ENCODE results near the gene CPNE5. TPM values are rescaled to one million over a fixed set of nuclear protein-coding genes. Genes with fewer than 3 reads are reported as not detected.

The CPNE5 gene
- total and polyA plus RNA-seq, 4 donors: 0.93 to 5.2 (median 3.8) TPM

DNA sequence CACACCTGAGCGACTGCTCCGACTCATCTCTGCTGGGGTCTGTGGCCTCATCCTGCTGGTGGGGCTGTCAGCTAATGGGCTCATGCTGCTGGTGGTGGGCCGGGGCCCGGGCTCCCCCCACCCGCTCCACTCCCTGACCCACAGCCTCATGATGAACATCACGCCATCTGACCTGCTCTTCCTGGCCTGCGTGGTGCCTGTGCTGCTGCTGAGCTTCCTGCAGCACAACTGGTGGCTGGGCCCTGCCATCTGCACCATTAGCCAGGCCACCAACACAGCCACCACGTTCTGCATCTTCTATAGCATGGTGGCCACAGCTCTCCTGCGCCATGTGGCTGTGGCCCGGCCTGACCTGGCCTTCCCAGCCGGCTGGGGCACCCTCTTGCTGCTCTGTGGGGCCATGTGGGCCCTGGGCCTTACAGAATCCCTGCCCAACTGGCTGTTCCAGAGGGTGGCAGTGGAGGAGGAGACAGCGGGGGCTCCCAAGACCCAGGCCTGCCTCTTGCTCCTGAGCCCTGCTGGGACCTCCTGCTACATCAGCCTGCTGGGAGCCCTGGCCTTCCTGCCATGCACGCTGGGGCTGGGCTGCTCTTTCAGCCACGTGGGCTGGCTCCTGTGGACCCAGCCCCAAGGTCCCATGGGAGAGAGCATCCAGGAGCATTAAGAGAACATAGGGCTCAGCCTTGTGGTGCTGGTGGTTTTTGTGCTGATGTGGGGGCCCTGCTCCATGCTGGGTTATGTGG, 102.0 kb downstream of the CPNE5 start:
- no peak for ATAC-seq (ENCODE audit: insufficient read depth, low FRiP score)
- H3K4me3 ChIP-seq: no peak overlapping the region
- no peaks in the 10 kb centered on the region for H3K9me3 ChIP-seq (ENCODE audit: control insufficient read depth in 4 of 4, insufficient read depth in 3 of 4, low read length in 3 of 4)
- TF ChIP-seq, protein P1, sequence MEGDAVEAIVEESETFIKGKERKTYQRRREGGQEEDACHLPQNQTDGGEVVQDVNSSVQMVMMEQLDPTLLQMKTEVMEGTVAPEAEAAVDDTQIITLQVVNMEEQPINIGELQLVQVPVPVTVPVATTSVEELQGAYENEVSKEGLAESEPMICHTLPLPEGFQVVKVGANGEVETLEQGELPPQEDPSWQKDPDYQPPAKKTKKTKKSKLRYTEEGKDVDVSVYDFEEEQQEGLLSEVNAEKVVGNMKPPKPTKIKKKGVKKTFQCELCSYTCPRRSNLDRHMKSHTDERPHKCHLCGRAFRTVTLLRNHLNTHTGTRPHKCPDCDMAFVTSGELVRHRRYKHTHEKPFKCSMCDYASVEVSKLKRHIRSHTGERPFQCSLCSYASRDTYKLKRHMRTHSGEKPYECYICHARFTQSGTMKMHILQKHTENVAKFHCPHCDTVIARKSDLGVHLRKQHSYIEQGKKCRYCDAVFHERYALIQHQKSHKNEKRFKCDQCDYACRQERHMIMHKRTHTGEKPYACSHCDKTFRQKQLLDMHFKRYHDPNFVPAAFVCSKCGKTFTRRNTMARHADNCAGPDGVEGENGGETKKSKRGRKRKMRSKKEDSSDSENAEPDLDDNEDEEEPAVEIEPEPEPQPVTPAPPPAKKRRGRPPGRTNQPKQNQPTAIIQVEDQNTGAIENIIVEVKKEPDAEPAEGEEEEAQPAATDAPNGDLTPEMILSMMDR (IDR thresholded peaks at IDR 0.05; ENCODE audit: control extremely low read depth, extremely low read depth): no peak
- H3K9ac ChIP-seq (ENCODE audit: insufficient read depth in 1 of 2, low read length in 2 of 2): no peak overlapping the region
- WGBS, 2 donors: 96% methylated on average over 14 of the region's 14 CpGs
- no peaks in the 10 kb centered on the region for H3K27me3 ChIP-seq (ENCODE audit: control insufficient read depth in 3 of 3, insufficient read depth in 3 of 3, low read length in 2 of 3)
- H3K36me3 ChIP-seq (ENCODE audit: control insufficient read depth in 4 of 4, insufficient read depth in 4 of 4, low read length in 4 of 4): peaks cover 0 to 2% (median 0%) of the 10 kb centered on the region in 4 donors
- H3K27ac ChIP-seq (ENCODE audit: low read depth in 1 of 2, low read length in 1 of 2): no peak overlapping the region
- DNase-seq: no peak
- peaks cover 0 to 17% (median 7%) of the 10 kb centered on the region in 5 donors for H3K4me1 ChIP-seq (ENCODE audit: control insufficient read depth in 5 of 5, insufficient read depth in 5 of 5, low read length in 5 of 5)

DNA sequence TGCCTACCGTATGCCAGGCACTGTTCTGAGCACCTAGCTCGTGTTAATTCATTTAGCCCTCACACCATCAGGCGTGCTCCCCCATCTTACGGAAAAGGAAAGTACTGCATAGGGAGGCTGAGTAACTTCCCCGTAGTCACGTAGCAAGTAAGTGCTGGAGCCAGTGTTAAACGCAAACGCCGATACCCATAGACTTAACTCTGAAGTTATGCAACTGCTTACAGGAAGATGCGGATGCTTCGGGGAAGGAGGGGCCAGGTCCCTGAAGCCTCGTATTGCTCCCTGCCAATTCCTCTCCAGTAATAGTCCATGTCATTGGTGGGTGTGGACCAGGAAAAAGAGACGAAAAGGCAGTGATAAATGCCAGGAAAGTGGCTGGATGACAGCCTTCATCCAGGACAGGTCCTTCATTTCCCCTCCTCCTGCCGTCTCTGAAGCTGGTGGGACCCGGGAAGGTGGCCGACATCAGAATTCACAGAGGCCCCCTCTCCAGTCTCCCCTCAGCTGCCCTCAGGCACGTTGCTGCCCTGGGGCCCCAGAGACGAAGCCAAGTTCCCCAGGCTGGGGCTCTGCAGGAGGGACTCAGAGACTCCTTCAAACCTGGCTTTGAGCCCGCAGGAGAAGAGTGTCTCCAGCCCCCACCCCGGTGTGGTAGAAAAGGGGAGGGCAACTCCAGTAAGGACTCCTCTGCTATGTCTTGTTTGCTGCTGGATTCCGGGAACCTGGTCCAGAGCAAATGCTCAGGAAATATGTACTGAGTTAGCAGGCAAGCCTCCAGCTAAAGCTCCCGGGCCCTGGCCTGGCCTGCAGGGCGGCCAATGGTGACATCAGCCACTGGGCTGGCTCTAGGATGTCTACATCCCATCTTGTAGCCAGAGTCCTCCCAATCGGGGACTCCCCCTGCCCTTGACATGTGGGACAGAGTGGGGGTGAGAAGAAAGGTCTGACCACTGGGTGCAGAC, 103.9 kb downstream of the CPNE5 start:
- DNase-seq (peak; percentile 63 to 83 (median 75)), ATAC-seq (ENCODE audit: insufficient read depth, low FRiP score) (peak; percentile 75)
- Histone ChIP-seq H3K27me3 (ENCODE audit: control insufficient read depth in 3 of 3, insufficient read depth in 3 of 3, low read length in 2 of 3) (no peaks in the 10 kb centered on the region), H3K9ac (ENCODE audit: insufficient read depth in 1 of 2, low read length in 2 of 2) (peak overlapping the region in 1 of 2 donors; percentile 79), H3K4me3 (no peak overlapping the region), H3K9me3 (ENCODE audit: control insufficient read depth in 4 of 4, insufficient read depth in 3 of 4, low read length in 3 of 4) (no peaks in the 10 kb centered on the region), H3K36me3 (ENCODE audit: control insufficient read depth in 4 of 4, insufficient read depth in 4 of 4, low read length in 4 of 4) (peaks cover 0 to 2% (median 0%) of the 10 kb centered on the region in 4 donors), H3K27ac (ENCODE audit: low read depth in 1 of 2, low read length in 1 of 2) (peak overlapping the region; percentile 63 to 67), H3K4me1 (ENCODE audit: control insufficient read depth in 5 of 5, insufficient read depth in 5 of 5, low read length in 5 of 5) (peaks cover 0 to 17% (median 7%) of the 10 kb centered on the region in 5 donors)
- TF ChIP-seq, protein P1 (IDR thresholded peaks at IDR 0.05; ENCODE audit: control extremely low read depth, extremely low read depth): no peak
- 9 to 14% methylated on average over 24 of the region's 24 CpGs for WGBS, 2 donors

GRCh38 chr6:36734486-36735060, 104.7 kb downstream of the CPNE5 start:
- ATAC-seq (ENCODE audit: insufficient read depth, low FRiP score): no peak
- H3K4me1 ChIP-seq (ENCODE audit: control insufficient read depth in 5 of 5, insufficient read depth in 5 of 5, low read length in 5 of 5): peaks cover 0 to 17% (median 7%) of the 10 kb centered on the region in 5 donors
- H3K27me3 ChIP-seq (ENCODE audit: control insufficient read depth in 3 of 3, insufficient read depth in 3 of 3, low read length in 2 of 3): no peaks in the 10 kb centered on the region
- 72 to 86% methylated on average over 7 of the region's 7 CpGs for WGBS, 2 donors
- no peaks in the 10 kb centered on the region for H3K9me3 ChIP-seq (ENCODE audit: control insufficient read depth in 4 of 4, insufficient read depth in 3 of 4, low read length in 3 of 4)
- H3K36me3 ChIP-seq (ENCODE audit: control insufficient read depth in 4 of 4, insufficient read depth in 4 of 4, low read length in 4 of 4): peaks cover 0 to 2% (median 0%) of the 10 kb centered on the region in 4 donors
- no peak overlapping the region for H3K4me3 ChIP-seq
- DNase-seq: no peak
- H3K9ac ChIP-seq (ENCODE audit: insufficient read depth in 1 of 2, low read length in 2 of 2): peak overlapping the region in 1 of 2 donors; percentile 79
- TF ChIP-seq, protein P1 (IDR thresholded peaks at IDR 0.05; ENCODE audit: control extremely low read depth, extremely low read depth): no peak
- peak overlapping the region in 1 of 2 donors; percentile 38 for H3K27ac ChIP-seq (ENCODE audit: low read depth in 1 of 2, low read length in 1 of 2)

All from lung (tissue), 12 donors.